ENCODE data around the gene PTPRG. TPM values are rescaled to one million over a fixed set of nuclear protein-coding genes. Genes with fewer than 3 reads are reported as not detected.

PTPRG gene
- total and polyA plus RNA-seq, 4 donors = 3.6 to 35.6 (median 8.1) TPM

DNA sequence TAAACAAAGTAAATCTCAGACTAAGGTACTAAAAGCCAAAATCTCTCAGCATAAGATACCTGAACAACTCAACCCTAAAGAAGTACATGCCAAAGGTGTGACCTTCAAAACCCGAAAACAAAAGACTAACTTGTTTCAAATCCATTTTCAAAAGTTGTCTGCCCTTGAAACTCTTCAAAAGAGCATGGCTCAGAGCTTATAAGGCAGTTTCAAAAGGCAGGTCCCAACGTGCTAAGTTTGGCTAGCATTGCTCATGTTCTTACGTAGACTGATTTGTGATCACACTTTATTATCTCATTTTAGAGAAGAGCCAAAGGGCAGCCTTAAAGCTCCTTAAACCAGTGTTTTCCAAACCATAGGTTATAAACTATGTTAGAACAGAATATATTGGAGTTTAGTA, 699.8 kb downstream of the PTPRG start (continued):
- TF ChIP-seq TAF1 (conservative IDR thresholded peaks at IDR 0.05) (no peak), FOXA1 (IDR thresholded peaks at IDR 0.05) (no peak), EGR1 (IDR thresholded peaks at IDR 0.05; ENCODE audit: low read depth in 2 of 2) (no peak), HNF4G (IDR thresholded peaks at IDR 0.05) (no peak)
- TF ChIP-seq, protein P1, sequence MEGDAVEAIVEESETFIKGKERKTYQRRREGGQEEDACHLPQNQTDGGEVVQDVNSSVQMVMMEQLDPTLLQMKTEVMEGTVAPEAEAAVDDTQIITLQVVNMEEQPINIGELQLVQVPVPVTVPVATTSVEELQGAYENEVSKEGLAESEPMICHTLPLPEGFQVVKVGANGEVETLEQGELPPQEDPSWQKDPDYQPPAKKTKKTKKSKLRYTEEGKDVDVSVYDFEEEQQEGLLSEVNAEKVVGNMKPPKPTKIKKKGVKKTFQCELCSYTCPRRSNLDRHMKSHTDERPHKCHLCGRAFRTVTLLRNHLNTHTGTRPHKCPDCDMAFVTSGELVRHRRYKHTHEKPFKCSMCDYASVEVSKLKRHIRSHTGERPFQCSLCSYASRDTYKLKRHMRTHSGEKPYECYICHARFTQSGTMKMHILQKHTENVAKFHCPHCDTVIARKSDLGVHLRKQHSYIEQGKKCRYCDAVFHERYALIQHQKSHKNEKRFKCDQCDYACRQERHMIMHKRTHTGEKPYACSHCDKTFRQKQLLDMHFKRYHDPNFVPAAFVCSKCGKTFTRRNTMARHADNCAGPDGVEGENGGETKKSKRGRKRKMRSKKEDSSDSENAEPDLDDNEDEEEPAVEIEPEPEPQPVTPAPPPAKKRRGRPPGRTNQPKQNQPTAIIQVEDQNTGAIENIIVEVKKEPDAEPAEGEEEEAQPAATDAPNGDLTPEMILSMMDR (IDR thresholded peaks at IDR 0.05; ENCODE audit: low read depth, low read length, missing input control) = no peak

DNA sequence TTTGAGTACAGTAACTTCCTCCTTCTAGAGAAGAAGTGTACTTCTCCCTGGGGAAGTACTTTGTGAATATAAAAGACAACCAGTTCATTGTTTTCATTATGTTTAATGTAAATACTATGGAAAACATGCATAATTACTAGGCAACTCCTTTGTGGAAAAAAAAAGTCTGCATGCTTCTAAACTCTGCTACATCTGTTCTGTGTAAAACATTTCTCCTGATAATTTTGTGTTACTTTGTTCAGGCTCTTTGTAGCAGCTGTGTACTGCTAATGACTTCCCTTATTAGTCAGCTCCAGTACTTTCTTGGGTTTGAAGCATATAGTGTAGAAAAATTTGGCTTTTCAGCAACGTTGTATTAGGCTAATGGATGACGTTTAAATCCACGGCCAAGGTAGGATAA, 700.4 kb downstream of the PTPRG start:
- H3K4me1 ChIP-seq (ENCODE audit: control insufficient read depth in 4 of 4, insufficient read depth in 4 of 4, low read length in 3 of 4) = peaks cover 0 to 15% (median 9%) of the 10 kb centered on the region in 4 donors
- H3K4me3 ChIP-seq (ENCODE audit: low read depth in 1 of 3, low read length in 3 of 3) = no peak overlapping the region
- H3K9me3 ChIP-seq (ENCODE audit: control insufficient read depth in 4 of 4, low read length in 3 of 4) = no peaks in the 10 kb centered on the region
- WGBS = 87% methylated on average over 3 of the region's 3 CpGs
- no peak overlapping the region for H3K27ac ChIP-seq (ENCODE audit: low read depth in 1 of 2, low read length in 2 of 2)
- H3K9ac ChIP-seq (ENCODE audit: low read depth in 1 of 2, low read length in 2 of 2) = no peak overlapping the region
- peaks cover 0 to 2% (median under 1%) of the 10 kb centered on the region in 4 donors for H3K36me3 ChIP-seq (ENCODE audit: control insufficient read depth in 4 of 4, insufficient read depth in 3 of 4, low read depth in 1 of 4, low read length in 3 of 4)
- DNase-seq (ENCODE audit: low spot score) = no peak
- H3K27me3 ChIP-seq (ENCODE audit: control insufficient read depth in 4 of 4, insufficient read depth in 4 of 4, low read length in 3 of 4) = no peaks in the 10 kb centered on the region
- TF ChIP-seq SP1 (IDR thresholded peaks at IDR 0.05) = no peak
- TF ChIP-seq, protein P2, sequence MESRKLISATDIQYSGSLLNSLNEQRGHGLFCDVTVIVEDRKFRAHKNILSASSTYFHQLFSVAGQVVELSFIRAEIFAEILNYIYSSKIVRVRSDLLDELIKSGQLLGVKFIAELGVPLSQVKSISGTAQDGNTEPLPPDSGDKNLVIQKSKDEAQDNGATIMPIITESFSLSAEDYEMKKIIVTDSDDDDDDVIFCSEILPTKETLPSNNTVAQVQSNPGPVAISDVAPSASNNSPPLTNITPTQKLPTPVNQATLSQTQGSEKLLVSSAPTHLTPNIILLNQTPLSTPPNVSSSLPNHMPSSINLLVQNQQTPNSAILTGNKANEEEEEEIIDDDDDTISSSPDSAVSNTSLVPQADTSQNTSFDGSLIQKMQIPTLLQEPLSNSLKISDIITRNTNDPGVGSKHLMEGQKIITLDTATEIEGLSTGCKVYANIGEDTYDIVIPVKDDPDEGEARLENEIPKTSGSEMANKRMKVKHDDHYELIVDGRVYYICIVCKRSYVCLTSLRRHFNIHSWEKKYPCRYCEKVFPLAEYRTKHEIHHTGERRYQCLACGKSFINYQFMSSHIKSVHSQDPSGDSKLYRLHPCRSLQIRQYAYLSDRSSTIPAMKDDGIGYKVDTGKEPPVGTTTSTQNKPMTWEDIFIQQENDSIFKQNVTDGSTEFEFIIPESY (IDR thresholded peaks at IDR 0.05) = no peak
- TF ChIP-seq YY1 (IDR thresholded peaks at IDR 0.05) = no peak
- TF ChIP-seq JUND (IDR thresholded peaks at IDR 0.05) = no peak
- TF ChIP-seq, protein P3, sequence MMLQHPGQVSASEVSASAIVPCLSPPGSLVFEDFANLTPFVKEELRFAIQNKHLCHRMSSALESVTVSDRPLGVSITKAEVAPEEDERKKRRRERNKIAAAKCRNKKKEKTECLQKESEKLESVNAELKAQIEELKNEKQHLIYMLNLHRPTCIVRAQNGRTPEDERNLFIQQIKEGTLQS (IDR thresholded peaks at IDR 0.05) = no peak
- TF ChIP-seq, protein P4, sequence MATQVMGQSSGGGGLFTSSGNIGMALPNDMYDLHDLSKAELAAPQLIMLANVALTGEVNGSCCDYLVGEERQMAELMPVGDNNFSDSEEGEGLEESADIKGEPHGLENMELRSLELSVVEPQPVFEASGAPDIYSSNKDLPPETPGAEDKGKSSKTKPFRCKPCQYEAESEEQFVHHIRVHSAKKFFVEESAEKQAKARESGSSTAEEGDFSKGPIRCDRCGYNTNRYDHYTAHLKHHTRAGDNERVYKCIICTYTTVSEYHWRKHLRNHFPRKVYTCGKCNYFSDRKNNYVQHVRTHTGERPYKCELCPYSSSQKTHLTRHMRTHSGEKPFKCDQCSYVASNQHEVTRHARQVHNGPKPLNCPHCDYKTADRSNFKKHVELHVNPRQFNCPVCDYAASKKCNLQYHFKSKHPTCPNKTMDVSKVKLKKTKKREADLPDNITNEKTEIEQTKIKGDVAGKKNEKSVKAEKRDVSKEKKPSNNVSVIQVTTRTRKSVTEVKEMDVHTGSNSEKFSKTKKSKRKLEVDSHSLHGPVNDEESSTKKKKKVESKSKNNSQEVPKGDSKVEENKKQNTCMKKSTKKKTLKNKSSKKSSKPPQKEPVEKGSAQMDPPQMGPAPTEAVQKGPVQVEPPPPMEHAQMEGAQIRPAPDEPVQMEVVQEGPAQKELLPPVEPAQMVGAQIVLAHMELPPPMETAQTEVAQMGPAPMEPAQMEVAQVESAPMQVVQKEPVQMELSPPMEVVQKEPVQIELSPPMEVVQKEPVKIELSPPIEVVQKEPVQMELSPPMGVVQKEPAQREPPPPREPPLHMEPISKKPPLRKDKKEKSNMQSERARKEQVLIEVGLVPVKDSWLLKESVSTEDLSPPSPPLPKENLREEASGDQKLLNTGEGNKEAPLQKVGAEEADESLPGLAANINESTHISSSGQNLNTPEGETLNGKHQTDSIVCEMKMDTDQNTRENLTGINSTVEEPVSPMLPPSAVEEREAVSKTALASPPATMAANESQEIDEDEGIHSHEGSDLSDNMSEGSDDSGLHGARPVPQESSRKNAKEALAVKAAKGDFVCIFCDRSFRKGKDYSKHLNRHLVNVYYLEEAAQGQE (IDR thresholded peaks at IDR 0.05) = no peak
- no peak for TF ChIP-seq GABPA (IDR thresholded peaks at IDR 0.05 in 1 of 2, conservative IDR thresholded peaks at IDR 0.05 in 1 of 2)
- no peak for TF ChIP-seq RXRA (IDR thresholded peaks at IDR 0.05)
- no peak for TF ChIP-seq EGR1 (IDR thresholded peaks at IDR 0.05; ENCODE audit: low read depth in 2 of 2)
- TF ChIP-seq HNF4G (IDR thresholded peaks at IDR 0.05) = no peak
- no peak for TF ChIP-seq FOXA1 (IDR thresholded peaks at IDR 0.05)
- TF ChIP-seq, protein P5, sequence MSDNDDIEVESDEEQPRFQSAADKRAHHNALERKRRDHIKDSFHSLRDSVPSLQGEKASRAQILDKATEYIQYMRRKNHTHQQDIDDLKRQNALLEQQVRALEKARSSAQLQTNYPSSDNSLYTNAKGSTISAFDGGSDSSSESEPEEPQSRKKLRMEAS (IDR thresholded peaks at IDR 0.05) = no peak

Measured in liver (tissue), 9 donors.